ENCODE data around the gene MN1. TPM values are rescaled to one million over a fixed set of nuclear protein-coding genes. Genes with fewer than 3 reads are reported as not detected.
A peak's percentile ranks its signal among the peaks of the same experiment; 100 is the strongest.

MN1 gene
- total and polyA plus RNA-seq, 2 donors (not counting 1 experiment from before 2014, with no cell fraction given), result 2.8 to 7.4 TPM

DNA sequence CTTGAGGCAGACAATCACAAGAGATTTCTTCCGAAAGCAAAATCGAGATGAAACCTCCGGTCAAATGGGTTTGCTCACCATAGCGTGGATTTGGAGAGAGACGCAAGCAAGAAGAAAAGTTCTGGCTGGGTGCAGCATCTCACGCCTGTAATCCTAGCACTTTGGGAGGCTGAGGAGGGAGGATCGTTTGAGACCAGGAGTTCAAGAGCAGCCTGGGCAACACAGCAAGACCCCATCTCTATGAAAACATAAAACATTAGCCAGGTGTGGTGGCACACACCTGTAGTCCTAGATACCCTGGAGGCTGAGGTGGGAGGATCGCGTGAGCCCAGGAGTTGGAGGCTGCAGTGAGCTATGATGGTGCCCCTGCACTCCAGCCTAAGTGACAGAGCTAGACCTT lies 24.4 kb downstream of the MN1 start:
- DNase-seq (ENCODE audit: low read depth in 2 of 2), result no peak
- Histone ChIP-seq H3K9ac (ENCODE audit: insufficient read depth, low read length) (no peak overlapping the region), H3K4me1 (ENCODE audit: control insufficient read depth, extremely low read depth, insufficient read depth, low read length) (no peaks in the 10 kb centered on the region), H3K4me2 (ENCODE audit: extremely low read depth, insufficient read depth, low read length) (no peak overlapping the region), H3K27me3 (ENCODE audit: control insufficient read depth, insufficient read depth, low read length) (no peaks in the 10 kb centered on the region), H3K36me3 (ENCODE audit: control insufficient read depth, insufficient read depth, low read length) (no peaks in the 10 kb centered on the region), H3K27ac (ENCODE audit: insufficient read depth, low read length) (no peak overlapping the region), H3K79me2 (ENCODE audit: control insufficient read depth, insufficient read depth, low read length) (no peaks in the 10 kb centered on the region), H3K4me3 (replicated peaks in 1 of 4; ENCODE audit: control extremely low read depth in 1 of 4, insufficient read depth in 1 of 4, low read depth in 3 of 4, low read length in 4 of 4) (no peak overlapping the region), H2AFZ (ENCODE audit: low read length) (no peak overlapping the region), H3K9me3 (ENCODE audit: control insufficient read depth, insufficient read depth, low read depth, low read length) (no peaks in the 10 kb centered on the region), H4K20me1 (ENCODE audit: control insufficient read depth, extremely low read depth, insufficient read depth, low read length) (no peaks in the 10 kb centered on the region)
- no peak for TF ChIP-seq EZH2 (IDR thresholded peaks at IDR 0.05; ENCODE audit: low read length, missing control alignments)
- TF ChIP-seq, protein P1, sequence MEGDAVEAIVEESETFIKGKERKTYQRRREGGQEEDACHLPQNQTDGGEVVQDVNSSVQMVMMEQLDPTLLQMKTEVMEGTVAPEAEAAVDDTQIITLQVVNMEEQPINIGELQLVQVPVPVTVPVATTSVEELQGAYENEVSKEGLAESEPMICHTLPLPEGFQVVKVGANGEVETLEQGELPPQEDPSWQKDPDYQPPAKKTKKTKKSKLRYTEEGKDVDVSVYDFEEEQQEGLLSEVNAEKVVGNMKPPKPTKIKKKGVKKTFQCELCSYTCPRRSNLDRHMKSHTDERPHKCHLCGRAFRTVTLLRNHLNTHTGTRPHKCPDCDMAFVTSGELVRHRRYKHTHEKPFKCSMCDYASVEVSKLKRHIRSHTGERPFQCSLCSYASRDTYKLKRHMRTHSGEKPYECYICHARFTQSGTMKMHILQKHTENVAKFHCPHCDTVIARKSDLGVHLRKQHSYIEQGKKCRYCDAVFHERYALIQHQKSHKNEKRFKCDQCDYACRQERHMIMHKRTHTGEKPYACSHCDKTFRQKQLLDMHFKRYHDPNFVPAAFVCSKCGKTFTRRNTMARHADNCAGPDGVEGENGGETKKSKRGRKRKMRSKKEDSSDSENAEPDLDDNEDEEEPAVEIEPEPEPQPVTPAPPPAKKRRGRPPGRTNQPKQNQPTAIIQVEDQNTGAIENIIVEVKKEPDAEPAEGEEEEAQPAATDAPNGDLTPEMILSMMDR (conservative IDR thresholded peaks at IDR 0.05 in 1 of 2, IDR thresholded peaks at IDR 0.05 in 1 of 2; ENCODE audit: low read depth in 1 of 2, low read length in 2 of 2), result no peak

DNA sequence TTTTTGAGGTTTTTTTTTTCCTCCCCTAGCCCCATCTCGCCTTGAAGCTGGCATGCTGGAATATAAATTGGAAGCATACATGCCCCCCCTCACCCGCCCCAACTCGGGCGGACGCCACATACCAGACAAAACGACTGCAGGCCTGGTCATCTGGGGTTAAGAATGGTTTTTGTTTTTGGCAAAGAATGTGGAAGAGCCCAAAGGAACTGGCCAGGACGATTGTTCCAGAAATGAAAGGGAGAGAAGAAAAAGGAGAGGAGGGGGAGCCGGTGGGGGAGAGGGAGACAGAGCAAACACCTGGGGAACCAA lies 25.0 kb downstream of the MN1 start:
- H3K36me3 ChIP-seq (ENCODE audit: control insufficient read depth, insufficient read depth, low read length), result no peaks in the 10 kb centered on the region
- no peak overlapping the region for H3K4me3 ChIP-seq (replicated peaks in 1 of 4; ENCODE audit: control extremely low read depth in 1 of 4, insufficient read depth in 1 of 4, low read depth in 3 of 4, low read length in 4 of 4)
- H3K4me1 ChIP-seq (ENCODE audit: control insufficient read depth, extremely low read depth, insufficient read depth, low read length), result no peaks in the 10 kb centered on the region
- no peak overlapping the region for H2AFZ ChIP-seq (ENCODE audit: low read length)
- H4K20me1 ChIP-seq (ENCODE audit: control insufficient read depth, extremely low read depth, insufficient read depth, low read length), result no peaks in the 10 kb centered on the region
- DNase-seq (ENCODE audit: low read depth in 2 of 2), result peak in 1 of 2 donors; percentile 70
- H3K79me2 ChIP-seq (ENCODE audit: control insufficient read depth, insufficient read depth, low read length), result no peaks in the 10 kb centered on the region
- no peak for TF ChIP-seq EZH2 (IDR thresholded peaks at IDR 0.05; ENCODE audit: low read length, missing control alignments)
- TF ChIP-seq, protein P1 (conservative IDR thresholded peaks at IDR 0.05 in 1 of 2, IDR thresholded peaks at IDR 0.05 in 1 of 2; ENCODE audit: low read depth in 1 of 2, low read length in 2 of 2), result no peak
- H3K4me2 ChIP-seq (ENCODE audit: extremely low read depth, insufficient read depth, low read length), result no peak overlapping the region
- H3K9me3 ChIP-seq (ENCODE audit: control insufficient read depth, insufficient read depth, low read depth, low read length), result no peaks in the 10 kb centered on the region
- H3K27me3 ChIP-seq (ENCODE audit: control insufficient read depth, insufficient read depth, low read length), result no peaks in the 10 kb centered on the region
- H3K27ac ChIP-seq (ENCODE audit: insufficient read depth, low read length), result no peak overlapping the region
- no peak overlapping the region for H3K9ac ChIP-seq (ENCODE audit: insufficient read depth, low read length)

GRCh38 chr22:27775758-27776649 lies 25.6 kb downstream of the MN1 start:
- H3K9me3 ChIP-seq (ENCODE audit: control insufficient read depth, insufficient read depth, low read depth, low read length), result no peaks in the 10 kb centered on the region
- no peaks in the 10 kb centered on the region for H3K79me2 ChIP-seq (ENCODE audit: control insufficient read depth, insufficient read depth, low read length)
- H3K4me3 ChIP-seq (replicated peaks in 1 of 4; ENCODE audit: control extremely low read depth in 1 of 4, insufficient read depth in 1 of 4, low read depth in 3 of 4, low read length in 4 of 4), result no peak overlapping the region
- no peak for TF ChIP-seq EZH2 (IDR thresholded peaks at IDR 0.05; ENCODE audit: low read length, missing control alignments)
- TF ChIP-seq, protein P1 (conservative IDR thresholded peaks at IDR 0.05 in 1 of 2, IDR thresholded peaks at IDR 0.05 in 1 of 2; ENCODE audit: low read depth in 1 of 2, low read length in 2 of 2), result no peak
- H3K27me3 ChIP-seq (ENCODE audit: control insufficient read depth, insufficient read depth, low read length), result no peaks in the 10 kb centered on the region
- no peak overlapping the region for H3K9ac ChIP-seq (ENCODE audit: insufficient read depth, low read length)
- H2AFZ ChIP-seq (ENCODE audit: low read length), result no peak overlapping the region
- H4K20me1 ChIP-seq (ENCODE audit: control insufficient read depth, extremely low read depth, insufficient read depth, low read length), result no peaks in the 10 kb centered on the region
- H3K27ac ChIP-seq (ENCODE audit: insufficient read depth, low read length), result no peak overlapping the region
- H3K4me2 ChIP-seq (ENCODE audit: extremely low read depth, insufficient read depth, low read length), result no peak overlapping the region
- H3K36me3 ChIP-seq (ENCODE audit: control insufficient read depth, insufficient read depth, low read length), result no peaks in the 10 kb centered on the region
- H3K4me1 ChIP-seq (ENCODE audit: control insufficient read depth, extremely low read depth, insufficient read depth, low read length), result no peaks in the 10 kb centered on the region
- DNase-seq (ENCODE audit: low read depth in 2 of 2), result no peak
